Measurements from ENCODE around the gene SMOC1.
"Not testable (repeated sequence)": the region's sequence is repeated elsewhere in the genome, so short reads cannot be mapped to it uniquely, and the experiment has no call there.

Gene SMOC1

DNA sequence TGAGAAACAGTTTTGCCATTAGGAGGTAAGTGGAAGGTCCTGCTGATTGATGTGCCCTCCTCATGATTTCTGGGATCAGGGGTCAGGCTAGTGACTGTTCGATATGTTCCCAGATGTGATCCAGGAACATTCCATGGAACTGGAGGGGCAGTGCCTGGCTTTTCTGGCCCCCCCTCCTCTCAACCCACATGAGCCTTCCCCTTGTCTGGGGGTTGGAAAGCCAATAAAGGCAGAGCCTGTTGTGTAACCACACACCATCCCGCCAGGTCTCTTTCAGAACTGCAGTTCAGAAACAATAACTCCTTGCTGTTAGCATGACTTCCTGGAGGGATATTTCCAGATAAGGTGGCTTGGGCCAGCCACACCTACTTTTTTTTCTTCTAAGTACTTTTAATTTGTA lies 17.8 kb downstream of the SMOC1 start:
- DNase-seq (ENCODE audit: low read depth): no peak

DNA sequence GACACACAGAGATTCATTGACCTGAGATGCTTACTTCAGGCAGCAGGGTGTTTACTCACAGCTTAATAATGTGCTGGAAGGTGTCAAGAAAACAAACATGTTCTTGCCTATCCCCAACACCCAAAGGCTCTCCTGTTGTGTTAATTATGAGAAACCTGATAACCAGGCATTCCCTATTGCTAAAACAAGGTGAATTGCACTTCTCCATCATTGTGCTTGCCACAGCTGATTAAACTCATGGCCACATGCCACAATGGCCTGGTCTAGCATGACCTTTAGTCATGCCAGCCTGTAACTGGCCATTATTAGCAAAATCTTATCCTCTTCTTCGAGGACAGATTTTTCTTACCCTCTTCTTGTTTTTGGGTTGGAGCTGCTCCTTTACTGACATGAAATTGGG lies 21.4 kb downstream of the SMOC1 start:
- no peak for DNase-seq (ENCODE audit: low read depth)

DNA sequence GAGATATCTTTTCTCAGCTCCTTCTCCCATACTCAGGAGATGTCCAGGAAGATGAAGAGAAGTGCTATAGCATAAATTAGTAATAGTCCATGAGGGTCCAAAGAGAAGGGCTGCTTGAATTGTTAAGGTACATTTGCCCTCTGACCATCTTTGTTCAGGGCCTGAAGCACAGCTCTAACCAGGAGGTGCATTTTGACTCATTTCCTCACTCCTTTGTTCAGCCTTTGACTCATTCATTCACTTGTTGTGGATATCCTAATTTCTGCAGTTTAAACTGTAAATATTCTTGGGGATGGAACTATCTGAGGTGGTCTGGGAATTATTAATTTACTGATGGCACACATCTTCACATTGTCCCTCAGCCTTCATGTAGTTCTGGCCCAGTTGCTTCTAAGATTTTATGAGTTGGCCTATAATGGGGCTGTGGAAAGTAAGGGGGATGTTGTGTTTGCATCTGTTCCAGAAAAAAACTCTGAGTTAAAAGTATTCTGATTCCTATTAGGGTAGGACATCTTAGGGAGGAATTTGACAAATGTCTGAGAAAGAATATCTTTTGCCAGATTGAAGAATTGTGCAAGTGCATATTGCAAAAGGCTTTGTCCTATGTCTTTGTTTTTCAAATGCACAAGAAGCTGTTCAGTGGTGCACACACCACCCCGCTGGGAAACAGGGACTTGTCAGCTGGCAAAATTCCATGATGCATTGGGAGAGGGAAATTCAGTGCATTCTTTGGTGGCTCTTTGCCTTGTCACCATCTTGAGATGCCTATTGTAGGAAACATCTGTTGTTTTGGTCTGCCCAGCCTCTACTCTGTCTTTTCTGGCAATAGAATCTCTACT lies 22.1 kb downstream of the SMOC1 start:
- no peak for DNase-seq (ENCODE audit: low read depth)

DNA sequence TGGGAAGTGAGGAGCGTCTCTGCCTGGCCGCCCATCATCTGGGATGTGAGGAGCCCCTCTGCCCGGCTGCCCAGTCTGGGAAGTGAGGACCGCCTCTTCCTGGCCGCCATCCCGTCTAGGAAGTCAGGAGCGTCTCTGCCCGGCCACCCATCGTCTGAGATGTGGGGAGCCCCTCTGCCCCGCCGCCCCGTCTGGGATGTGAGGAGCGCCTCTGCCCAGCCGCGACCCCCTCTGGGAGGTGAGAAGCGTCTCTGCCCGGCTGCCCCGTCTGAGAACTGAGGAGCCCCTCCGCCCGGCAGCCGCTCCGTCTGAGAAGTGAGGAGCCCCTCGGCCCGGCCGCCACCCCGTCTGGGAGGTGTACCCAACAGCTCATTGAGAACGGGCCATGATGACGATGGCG lies 23.8 kb downstream of the SMOC1 start:
- DNase-seq (ENCODE audit: low read depth): not testable (repeated sequence)

DNA sequence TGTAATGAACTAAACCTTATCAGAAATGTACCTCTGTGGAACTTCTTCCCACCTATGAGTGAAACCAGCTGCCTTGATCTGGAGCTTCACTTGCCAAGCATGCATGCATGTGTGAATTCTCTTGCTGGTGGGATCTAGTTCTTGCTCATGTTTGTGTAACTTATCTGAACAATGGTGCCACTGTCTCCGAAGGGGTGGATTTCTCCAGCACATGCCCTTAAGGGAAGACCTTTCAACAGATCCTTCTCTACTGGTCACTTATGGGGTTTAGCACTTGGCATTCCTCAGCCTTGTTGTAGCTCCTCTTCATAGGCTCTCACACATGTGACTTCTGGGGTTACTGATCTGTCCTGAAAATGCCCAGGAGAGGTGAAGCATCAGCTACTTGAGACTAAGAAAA lies 25.0 kb downstream of the SMOC1 start:
- no peak for DNase-seq (ENCODE audit: low read depth)

DNA sequence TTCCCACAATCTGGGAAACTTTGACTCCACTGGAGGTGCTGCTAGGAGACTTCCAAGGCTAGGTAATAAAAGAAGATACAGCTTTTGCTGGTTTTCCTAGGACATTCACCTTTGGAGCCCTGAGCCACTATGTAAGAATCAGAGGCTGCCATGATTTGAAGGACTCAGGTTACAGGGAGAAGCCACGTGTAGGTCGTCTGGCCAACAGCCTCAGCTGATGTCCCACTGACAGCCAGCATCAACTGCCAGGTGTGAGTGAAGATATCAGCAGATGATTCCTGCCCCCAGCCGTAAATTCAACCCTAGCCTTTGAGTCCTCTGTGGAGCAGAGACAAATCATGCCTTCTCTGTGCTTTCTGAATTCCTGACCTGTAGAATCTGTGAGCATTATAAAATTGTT lies 27.0 kb downstream of the SMOC1 start:
- no peak for DNase-seq (ENCODE audit: low read depth)

DNA sequence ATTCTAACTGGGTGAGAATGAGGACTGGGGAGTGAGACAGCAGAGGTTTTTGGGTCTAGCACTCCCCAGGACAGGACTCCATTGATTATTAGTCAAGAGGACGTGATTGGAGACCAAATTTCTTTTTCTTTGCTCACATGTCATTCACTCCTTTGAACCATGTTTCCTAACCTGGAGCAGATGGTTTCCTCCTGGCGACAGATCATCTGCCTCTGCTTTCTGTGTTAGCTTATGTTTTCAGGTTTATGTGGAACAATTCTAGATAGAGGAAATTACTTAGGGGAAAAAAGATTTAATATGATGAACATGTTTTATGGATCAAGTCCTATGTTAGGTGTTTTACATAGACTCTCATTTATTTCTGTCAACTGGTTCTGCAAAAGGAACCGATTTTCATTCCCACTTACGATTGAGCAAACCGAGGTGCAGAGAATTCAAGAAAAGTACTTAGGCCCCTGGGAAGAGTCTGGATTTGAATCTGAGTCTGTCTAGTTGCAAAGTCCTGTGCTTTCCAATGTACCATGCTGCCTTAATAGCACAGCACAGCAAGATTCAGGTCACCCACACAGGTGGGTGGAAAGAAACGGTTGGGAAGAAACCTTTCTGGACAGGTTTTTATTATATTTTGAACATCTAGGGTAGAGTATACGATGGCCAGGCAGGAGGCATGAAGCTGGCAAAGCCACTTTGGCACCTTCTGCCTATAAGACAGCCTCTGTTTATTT lies 30.8 kb downstream of the SMOC1 start:
- no peak for DNase-seq (ENCODE audit: low read depth)

DNA sequence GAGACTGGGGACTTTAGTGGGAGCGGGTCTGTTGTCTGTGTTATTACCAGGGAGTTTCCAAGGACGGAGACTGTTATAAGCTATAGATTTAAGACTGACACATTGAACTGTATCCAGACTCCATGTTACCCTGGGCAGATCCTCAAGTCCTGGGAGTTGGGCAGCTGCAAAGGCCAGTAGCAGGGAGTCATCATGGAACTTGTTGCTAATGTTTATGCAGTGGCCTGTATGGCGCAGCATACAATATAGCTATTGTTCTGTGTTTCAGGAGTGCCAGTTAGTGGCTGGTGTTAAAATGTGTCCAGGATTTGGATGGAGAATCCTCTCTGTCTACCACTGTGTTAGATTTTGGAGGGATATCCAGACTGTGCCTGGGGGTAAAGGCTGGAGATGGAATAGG lies 31.7 kb downstream of the SMOC1 start:
- DNase-seq (ENCODE audit: low read depth): no peak

DNA sequence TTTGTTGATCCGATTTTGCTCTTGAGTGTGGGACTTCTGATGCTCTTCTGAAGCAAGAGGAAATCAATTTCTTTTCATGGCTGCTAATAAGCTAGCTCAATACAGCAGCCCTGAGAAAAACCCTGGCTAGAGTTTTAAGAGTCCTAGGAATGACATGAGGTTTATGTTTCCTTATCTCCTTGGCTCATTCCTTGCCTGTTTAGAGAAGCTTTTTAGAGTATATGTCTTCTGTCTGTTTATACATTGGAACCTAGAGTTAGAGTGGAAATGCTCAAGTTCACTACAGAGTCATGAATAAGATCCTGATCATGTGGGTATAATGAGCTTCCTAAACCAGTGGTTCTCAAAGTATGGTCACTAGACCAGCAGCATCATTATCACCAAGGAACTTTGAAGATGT lies 34.5 kb downstream of the SMOC1 start:
- DNase-seq (ENCODE audit: low read depth): no peak

DNA sequence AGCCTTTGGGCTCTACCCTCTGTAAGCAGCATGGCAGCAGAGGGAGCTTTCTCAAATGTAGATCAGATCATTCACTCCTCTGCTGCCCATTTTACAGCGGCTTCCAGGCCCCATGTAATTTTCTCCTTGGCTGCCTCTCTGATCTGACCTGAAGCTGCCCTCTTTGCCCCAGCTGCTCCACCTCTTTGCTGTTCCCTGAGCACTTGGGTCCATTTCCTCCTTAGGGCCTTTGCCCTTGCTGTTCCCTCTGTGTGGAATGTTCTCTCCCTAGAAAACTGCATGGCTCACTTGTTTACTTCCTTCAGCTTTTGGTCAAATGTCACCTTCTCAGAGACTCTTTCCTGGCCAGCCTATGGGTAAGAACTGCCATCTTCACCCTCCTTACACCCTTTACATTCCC lies 37.2 kb downstream of the SMOC1 start:
- DNase-seq (ENCODE audit: low read depth): no peak

DNA sequence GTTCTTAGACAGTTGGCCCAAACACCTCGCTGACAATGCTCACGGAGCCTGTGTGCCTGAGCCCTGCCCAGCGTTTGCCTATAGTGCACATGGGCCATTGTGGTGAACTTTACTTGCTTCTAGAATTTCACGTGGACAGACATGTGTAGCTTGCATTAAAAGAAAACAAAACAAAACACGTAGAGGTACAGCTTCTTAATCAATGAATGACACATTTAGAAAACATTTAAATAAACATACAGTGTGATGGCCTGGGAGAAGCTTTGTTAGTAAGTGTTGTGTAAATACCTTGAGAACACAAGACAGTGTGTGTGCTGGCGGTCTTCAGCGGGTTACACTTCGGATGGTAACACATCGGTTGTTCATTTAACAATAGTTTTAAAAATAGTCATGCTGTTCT lies 38.1 kb downstream of the SMOC1 start:
- DNase-seq (ENCODE audit: low read depth): no peak

DNA sequence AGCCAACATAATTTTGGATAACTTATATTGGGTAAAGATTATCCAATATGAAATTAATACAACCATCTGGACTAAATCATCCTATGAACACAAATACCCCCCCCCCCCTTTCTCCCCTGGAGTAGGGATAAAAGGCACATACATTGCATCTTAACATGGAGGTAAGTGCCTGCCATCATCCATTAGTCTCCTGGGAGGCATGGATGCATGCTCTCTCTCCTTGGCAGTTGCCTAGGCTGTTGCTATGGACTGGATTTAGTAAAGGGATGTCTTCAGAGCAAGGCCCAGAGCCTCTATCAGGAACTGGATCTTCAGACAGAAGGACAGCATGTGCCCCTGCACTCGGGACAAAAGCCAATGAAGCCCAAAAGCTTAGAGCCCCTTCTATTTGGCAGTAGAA lies 40.6 kb downstream of the SMOC1 start:
- no peak for DNase-seq (ENCODE audit: low read depth)

DNA sequence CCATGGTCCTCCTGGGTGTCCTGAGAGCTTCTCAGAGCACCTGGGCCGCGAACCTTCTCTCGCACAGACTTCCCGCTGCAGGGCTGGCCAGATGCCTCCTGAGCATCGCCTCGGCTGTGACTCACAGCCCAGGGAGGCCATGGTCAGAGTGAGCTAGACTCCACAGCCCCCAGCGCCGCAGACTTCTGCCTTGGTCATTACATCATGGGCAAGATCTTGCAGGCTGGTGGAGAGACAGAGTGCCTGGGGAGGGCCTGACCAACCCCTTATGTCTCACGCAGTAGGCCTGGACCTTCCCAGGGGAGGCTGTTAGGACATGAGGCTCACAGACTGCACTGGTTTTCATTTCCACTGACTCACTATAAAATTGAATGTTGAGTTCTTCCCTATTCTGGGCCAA lies 41.8 kb downstream of the SMOC1 start:
- DNase-seq (ENCODE audit: low read depth): no peak

DNA sequence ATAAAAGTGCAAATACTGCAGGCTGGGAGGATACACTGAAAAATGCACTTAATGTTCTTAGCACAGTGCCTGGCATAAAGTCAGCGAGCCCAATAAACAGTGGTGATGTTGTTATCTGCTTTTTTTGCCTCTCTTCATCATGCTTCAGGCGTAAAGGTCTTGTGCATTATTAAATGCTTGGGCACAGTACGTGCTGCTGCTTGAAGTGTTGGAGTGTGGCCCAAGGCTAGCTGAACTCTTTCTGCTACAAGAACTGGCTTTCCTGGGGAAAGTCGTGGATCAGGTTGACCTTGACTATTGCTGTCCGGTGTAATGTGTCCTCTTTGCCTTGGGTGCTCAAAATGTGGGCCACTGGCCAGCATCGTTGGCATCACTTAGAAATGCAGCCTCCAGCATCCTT lies 43.0 kb downstream of the SMOC1 start:
- DNase-seq (ENCODE audit: low read depth): no peak

DNA sequence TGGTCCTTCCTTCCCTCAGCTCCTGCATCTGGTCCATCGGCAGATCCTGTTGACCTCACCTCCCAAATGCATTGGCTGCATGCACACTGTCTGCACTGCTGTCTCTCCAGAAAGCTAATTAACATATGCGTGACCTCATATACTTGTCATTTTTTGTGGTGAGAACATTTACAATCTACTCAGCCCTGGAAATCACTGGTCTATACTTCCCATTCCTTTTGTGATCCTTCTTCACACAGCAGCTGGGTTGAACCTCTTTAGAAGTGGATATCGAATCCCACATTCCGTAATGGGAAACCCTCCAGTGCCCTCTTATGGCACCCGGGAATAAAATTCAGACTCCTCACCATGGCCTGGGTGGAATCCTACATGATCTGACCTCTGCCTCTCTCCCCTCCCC lies 45.0 kb downstream of the SMOC1 start:
- no peak for DNase-seq (ENCODE audit: low read depth)

DNA sequence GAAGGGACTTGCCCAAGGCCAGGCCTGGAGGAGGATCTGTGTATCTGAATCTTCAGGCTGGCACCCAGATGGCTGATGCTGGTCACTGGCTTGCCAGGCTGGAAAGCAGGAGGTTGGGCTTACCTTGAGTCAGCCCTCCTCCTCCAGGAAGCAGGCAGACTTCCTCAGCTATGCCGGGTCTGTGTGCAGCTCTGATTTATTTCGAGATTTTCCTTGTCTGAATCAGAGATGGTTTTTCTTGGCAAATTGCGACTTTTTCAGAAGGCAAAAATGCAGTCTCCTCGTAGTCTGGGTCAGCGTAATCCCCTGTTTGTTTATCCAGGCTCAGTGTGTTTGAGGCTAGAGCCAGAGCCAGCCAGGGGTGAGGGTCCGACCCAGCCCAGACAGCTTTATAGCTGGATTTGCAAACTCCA lies 48.9 kb downstream of the SMOC1 start:
- DNase-seq (ENCODE audit: low read depth): no peak

DNA sequence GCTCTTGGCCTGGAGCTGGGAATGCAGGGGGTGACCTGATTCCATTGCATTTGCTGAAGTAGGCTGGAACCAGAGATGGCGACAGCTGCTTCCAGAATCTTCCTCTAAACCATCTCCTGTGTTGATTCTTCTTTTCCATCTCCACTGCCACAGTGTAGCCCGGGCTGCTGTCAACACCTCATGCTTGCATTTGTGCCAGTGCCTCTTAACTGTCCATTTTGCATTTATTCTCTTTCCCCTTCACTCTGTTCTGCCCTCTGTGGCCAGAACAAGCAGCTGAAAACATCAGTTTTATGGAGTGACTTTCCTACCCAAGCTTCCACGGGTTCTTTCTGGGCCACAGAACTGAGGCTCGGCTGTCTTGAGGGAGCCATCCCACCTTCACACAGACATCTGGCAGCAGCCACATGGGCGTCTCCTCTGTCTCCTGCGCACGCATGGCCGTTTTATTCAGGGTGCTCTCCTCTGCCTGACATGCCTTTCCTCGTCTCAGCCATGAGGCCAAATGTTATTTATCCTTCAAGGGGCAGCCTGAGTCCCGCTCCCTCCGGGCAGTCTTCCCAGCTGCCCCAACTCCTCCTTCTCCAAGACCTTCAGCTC lies 51.7 kb downstream of the SMOC1 start:
- DNase-seq (ENCODE audit: low read depth): no peak

DNA sequence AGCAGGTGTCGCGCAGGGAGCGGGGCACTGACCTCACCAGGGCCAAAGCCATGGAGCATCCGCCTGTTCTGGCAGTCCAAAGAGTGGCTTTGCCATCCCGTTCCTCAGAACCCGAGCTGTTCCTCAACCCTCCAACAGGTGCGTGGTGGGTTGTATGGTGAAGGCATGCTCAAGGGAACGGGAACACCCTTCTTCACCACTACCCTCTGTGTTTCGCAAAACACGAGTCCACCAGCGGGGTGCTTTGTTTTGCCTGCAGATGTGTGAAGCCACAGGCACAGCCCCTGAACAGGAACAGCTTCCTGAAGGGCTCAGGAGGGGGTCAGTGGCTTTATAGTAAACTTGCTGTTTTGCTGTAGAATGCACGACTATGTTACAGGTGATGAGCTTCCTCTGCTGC lies 52.7 kb downstream of the SMOC1 start:
- no peak for DNase-seq (ENCODE audit: low read depth)

DNA sequence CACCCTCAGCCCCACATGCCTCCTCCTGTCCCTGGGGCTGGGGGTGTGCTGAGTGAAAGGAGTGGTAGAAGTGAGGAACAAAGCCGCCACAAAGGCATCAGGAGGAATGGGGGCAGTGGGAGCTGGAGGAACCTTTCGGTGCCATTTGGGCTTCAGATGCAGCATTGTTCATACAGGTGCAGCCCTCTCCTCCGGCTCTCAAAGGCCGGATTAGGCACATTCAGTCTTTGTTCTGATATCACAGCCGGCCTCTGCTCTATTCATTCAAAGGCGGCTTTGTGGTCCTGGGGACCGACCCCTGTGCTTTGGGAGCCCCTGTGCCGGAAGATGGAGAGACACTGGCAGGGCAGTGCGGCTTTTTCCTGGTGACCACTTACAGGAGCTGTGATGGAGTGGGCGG lies 53.2 kb downstream of the SMOC1 start:
- DNase-seq (ENCODE audit: low read depth): no peak

DNA sequence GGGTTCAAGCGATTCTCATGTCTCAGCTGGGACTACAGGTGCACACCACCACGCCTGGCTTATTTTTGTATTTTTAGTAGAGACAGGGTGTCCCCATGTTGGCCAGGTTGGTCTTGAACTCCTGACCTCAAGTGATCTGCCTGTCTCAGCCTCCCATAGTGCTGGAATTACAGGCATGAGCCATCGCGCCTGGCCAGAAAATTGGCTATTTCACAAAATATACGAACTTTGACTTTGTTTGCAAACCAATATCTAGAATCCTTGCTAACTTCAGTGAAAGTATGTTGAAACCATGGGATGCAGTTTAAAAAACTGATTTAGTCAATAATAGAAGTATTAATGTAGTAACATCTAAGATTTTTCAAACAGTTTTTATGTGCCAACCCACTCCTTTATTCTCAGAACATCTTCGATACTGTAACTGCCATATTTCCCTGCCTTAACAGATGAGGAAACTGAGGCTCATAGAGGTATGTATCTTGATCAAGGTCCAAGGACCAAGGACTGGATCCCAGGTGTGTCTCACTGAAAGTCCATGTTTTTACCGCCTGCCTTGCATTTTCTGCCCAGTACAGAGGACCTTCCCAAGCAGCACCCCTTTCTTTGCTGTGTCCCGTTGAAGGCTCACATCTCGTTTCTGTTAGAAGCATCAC lies 54.5 kb downstream of the SMOC1 start:
- no peak for DNase-seq (ENCODE audit: low read depth)

DNA sequence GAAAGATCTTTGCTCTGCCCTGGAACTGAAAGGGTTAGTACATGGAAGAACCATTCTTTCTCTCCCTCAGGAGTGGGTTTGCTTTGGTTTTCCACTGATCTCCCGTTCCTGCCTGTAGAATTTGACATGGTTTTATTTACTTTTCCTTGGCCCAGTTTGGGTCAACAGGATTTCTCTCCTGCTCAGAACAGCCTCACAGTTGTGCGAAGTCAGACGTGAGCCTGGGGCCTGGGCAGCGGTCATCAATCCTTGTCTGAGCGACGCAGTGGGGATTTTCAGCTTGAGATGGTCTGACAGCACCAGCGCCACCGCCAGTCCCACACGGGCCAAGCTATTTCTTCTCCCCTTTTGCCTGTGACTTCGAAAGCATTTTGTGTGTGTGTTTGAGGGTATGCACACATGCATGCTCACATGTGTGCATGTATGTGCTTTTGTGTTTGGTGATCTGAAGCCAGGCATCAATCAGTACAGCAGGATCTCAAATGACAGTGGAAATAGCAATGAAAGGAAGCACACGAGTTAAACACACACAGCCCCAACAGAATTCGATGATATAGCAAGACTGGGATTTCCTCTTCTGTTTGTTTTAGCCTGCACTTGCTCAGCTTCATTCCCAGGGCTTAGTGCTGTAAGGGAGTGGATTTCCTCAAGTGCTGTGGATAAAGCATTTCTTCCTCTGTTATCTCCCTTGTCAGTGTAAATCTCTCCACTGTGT lies 58.3 kb downstream of the SMOC1 start:
- no peak for DNase-seq (ENCODE audit: low read depth)

DNA sequence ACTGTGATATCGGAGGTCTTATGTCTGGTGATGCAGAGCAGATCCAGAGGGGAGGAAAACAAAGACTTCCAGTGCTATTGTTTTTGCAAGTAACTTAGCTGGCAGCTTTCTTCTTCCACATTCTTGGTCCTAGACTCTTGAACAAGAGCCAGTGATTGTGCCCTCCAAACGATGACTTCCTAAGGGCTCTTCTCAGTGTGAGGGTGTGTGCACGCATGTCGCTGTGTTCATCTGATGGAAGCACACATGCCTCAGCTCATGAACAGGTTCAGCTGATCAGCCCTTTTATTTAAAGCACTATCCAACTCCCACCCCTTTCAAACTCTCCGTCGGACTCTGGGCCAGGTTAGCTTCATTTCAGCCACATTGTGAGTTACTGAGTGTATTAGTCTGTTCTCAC lies 59.5 kb downstream of the SMOC1 start:
- DNase-seq (ENCODE audit: low read depth): no peak
